ENCODE data around the gene KPNA4. TPM values are rescaled to one million over a fixed set of nuclear protein-coding genes. Genes with fewer than 3 reads are reported as not detected.

Gene KPNA4
- total and polyA plus RNA-seq, 2 experiments from 2014 or later = 17.4 to 33.1 TPM

- Histone ChIP-seq H3K9ac (peak overlapping the region; percentile 81), H3K79me2 (ENCODE audit: insufficient read depth) (peaks cover 64% of the 10 kb centered on the region), H3K27ac (peak overlapping the region; percentile 78), H3K27me3 (replicated peaks; ENCODE audit: insufficient read depth) (no peaks in the 10 kb centered on the region), H3K9me3 (ENCODE audit: low read depth) (no peaks in the 10 kb centered on the region), H3K9me2 (ENCODE audit: insufficient read depth) (no peaks in the 10 kb centered on the region), H3K36me3 (ENCODE audit: low read depth) (no peaks in the 10 kb centered on the region), H3F3A (ENCODE audit: insufficient read depth) (peaks cover 18% of the 10 kb centered on the region), H3K4me3 (peak overlapping the region; percentile 83), H3K4me1 (ENCODE audit: insufficient read depth) (peaks cover 37% of the 10 kb centered on the region), H2AFZ (no peak overlapping the region), H3K4me2 (ENCODE audit: unreplicated experiment) (peak overlapping the region; percentile 75), H4K20me1 (ENCODE audit: insufficient read depth) (no peaks in the 10 kb centered on the region)
- DNase-seq = peak; percentile 77
- 34 to 42% methylated on average over 3 of the region's 3 CpGs for WGBS, 2 experiments (ENCODE audit: low coverage in 1 of 2, low lambda C conversion rate in 2 of 2, missing lambda C conversion rate in 2 of 2)
- in situ Hi-C loops (cut with MboI) = no loop called here
- TF ChIP-seq EZH2phosphoT487 (IDR thresholded peaks at IDR 0.05; ENCODE audit: insufficient read depth, low read depth) (no peak), EZH2 (IDR thresholded peaks at IDR 0.05; ENCODE audit: insufficient read depth, poor library complexity, severe bottlenecking) (no peak)
Observed at GRCh38 chr3:160447544-160447943, 117.8 kb downstream of the KPNA4 start.

- Histone ChIP-seq H3K27ac (no peak overlapping the region), H3K4me1 (ENCODE audit: insufficient read depth) (peaks cover 40% of the 10 kb centered on the region), H4K20me1 (ENCODE audit: insufficient read depth) (no peaks in the 10 kb centered on the region), H3K9ac (no peak overlapping the region), H3K4me3 (no peak overlapping the region), H3K79me2 (ENCODE audit: insufficient read depth) (peaks cover 70% of the 10 kb centered on the region), H3K4me2 (ENCODE audit: unreplicated experiment) (peak overlapping the region; percentile 75), H2AFZ (no peak overlapping the region), H3K27me3 (replicated peaks; ENCODE audit: insufficient read depth) (no peaks in the 10 kb centered on the region), H3K9me3 (ENCODE audit: low read depth) (no peaks in the 10 kb centered on the region), H3K9me2 (ENCODE audit: insufficient read depth) (no peaks in the 10 kb centered on the region), H3F3A (ENCODE audit: insufficient read depth) (peaks cover 26% of the 10 kb centered on the region), H3K36me3 (ENCODE audit: low read depth) (no peaks in the 10 kb centered on the region)
- in situ Hi-C loops (cut with MboI) = no loop called here
- no peak for DNase-seq
- no peak for TF ChIP-seq EZH2phosphoT487 (IDR thresholded peaks at IDR 0.05; ENCODE audit: insufficient read depth, low read depth)
- no peak for TF ChIP-seq EZH2 (IDR thresholded peaks at IDR 0.05; ENCODE audit: insufficient read depth, poor library complexity, severe bottlenecking)
- WGBS, 2 experiments (ENCODE audit: low coverage in 1 of 2, low lambda C conversion rate in 2 of 2, missing lambda C conversion rate in 2 of 2) = 91 to 94% methylated on average over 11 to 13 of the region's 13 CpGs
Observed at GRCh38 chr3:160446522-160447056, 118.8 kb downstream of the KPNA4 start.

GRCh38 chr3:160445854-160446253 lies 119.5 kb downstream of the KPNA4 start:
- Histone ChIP-seq H3K4me2 (ENCODE audit: unreplicated experiment) (no peak overlapping the region), H4K20me1 (ENCODE audit: insufficient read depth) (no peaks in the 10 kb centered on the region), H3K9me2 (ENCODE audit: insufficient read depth) (no peaks in the 10 kb centered on the region), H3K4me1 (ENCODE audit: insufficient read depth) (peaks cover 40% of the 10 kb centered on the region), H2AFZ (no peak overlapping the region), H3K4me3 (no peak overlapping the region), H3K36me3 (ENCODE audit: low read depth) (no peaks in the 10 kb centered on the region), H3K9ac (no peak overlapping the region), H3K27ac (no peak overlapping the region), H3K27me3 (replicated peaks; ENCODE audit: insufficient read depth) (no peaks in the 10 kb centered on the region), H3F3A (ENCODE audit: insufficient read depth) (peaks cover 33% of the 10 kb centered on the region), H3K9me3 (ENCODE audit: low read depth) (no peaks in the 10 kb centered on the region), H3K79me2 (ENCODE audit: insufficient read depth) (peaks cover 76% of the 10 kb centered on the region)
- in situ Hi-C loops (cut with MboI) = no loop called here
- no peak for TF ChIP-seq EZH2phosphoT487 (IDR thresholded peaks at IDR 0.05; ENCODE audit: insufficient read depth, low read depth)
- no peak for TF ChIP-seq EZH2 (IDR thresholded peaks at IDR 0.05; ENCODE audit: insufficient read depth, poor library complexity, severe bottlenecking)
- WGBS, 2 experiments (ENCODE audit: low coverage in 1 of 2, low lambda C conversion rate in 2 of 2, missing lambda C conversion rate in 2 of 2) = 100% methylated on average over 1 of the region's 1 CpG
- DNase-seq = no peak

Small RNA genes within 50 kb of the gene (small RNA-seq; reads per million reads assigned to genes)
- gene RNU7-136P (ENCODE audit: low read depth, low replicate concordance) = not detected

Other genes with a start within 250 kb of the KPNA4 start
- gene IFT80, start 166.3 kb downstream of the KPNA4 start, total RNA-seq (2014; rRNA removed; shearing (Covaris generic)) = 48.4 and 59.4 TPM in 2 replicates
- 15.2 and 19.8 TPM in 2 replicates for gene IFT80, start 166.3 kb downstream of the KPNA4 start, polyA plus RNA-seq (2016; fragmentation: Nextera tagmentation; extraction: Ambion mirVana)
- gene SMC4, start 165.9 kb downstream of the KPNA4 start, total RNA-seq (2014; rRNA removed; shearing (Covaris generic)) = 40.2 and 73.6 TPM in 2 replicates
- gene SMC4, start 165.9 kb downstream of the KPNA4 start, polyA plus RNA-seq (2016; fragmentation: Nextera tagmentation; extraction: Ambion mirVana) = 69.7 and 88.2 TPM in 2 replicates
- gene TRIM59, start 115.8 kb downstream of the KPNA4 start, total RNA-seq (2014; rRNA removed; shearing (Covaris generic)) = 14.8 and 26.1 TPM in 2 replicates
- 23.9 and 25.0 TPM in 2 replicates for gene TRIM59, start 115.8 kb downstream of the KPNA4 start, polyA plus RNA-seq (2016; fragmentation: Nextera tagmentation; extraction: Ambion mirVana)
- gene ARL14, start 111.6 kb upstream of the KPNA4 start, total RNA-seq (2014; rRNA removed; shearing (Covaris generic)) = not detected in 2 replicates
- gene ARL14, start 111.6 kb upstream of the KPNA4 start, polyA plus RNA-seq (2016; fragmentation: Nextera tagmentation; extraction: Ambion mirVana) = not detected in 2 replicates
- under 0.01 and 0.38 TPM in 2 replicates for gene PPM1L, start 190.7 kb upstream of the KPNA4 start, total RNA-seq (2014; rRNA removed; shearing (Covaris generic))
- gene PPM1L, start 190.7 kb upstream of the KPNA4 start, polyA plus RNA-seq (2016; fragmentation: Nextera tagmentation; extraction: Ambion mirVana) = 0.15 and 0.26 TPM in 2 replicates

Measured in GM23248 (cell line).